Heart left ventricle (tissue), 13 donors: ENCODE measurements around the gene CCDC197.

Experiments used
- CTCF ChIP-seq, 12 donors: fragments of 200-600 bp; sonication (generic) in 4 of 12; IDR thresholded peaks; one replicate each; pipeline versions ENCODE4 v1.5.0 to v1.8.0; 2018 to 2022; ENCODE audit warnings: antibody characterized with exemption in 12 of 12, mild to moderate bottlenecking in 5 of 12
- POLR2A ChIP-seq, 2 donors: fragments of 450-650 bp; IDR thresholded peaks; one replicate each; pipeline ENCODE4 v1.6.1; 2017; ENCODE audit warnings: antibody characterized with exemption in 2 of 2, mild to moderate bottlenecking in 2 of 2, moderate library complexity in 2 of 2
- donor health status: ischemic (EF 13 %, LVEDD 7.1; RV severe dilation, severe dysfunction).
- donor health status: DM: no; HTN: yes; CAD: no.
- donor health status: DM: no; HTN: no; CAD: no.
- donor health status: ischemic (EF 25% LVEDD 6.9; RV normal size, moderate dysfunction).
- donor health status: ischemic (EF 25% LVEDD 5.7; RV mildly dilated, moderate dysfunction).
- donor health status: ischemic (EF 35%, LVEDD 5.7; RV mildly dilated, moderate dysfunction).
- donor health status: nonischemic (EF 11% LVEDD 7.7; RV severe dilation, severe dysfunction).
- donor health status: DM: yes; HTN: yes; CAD: no.
- donor health status: PGD.
- donor health status: ischemic (EF 29% LVEDD 5.4; RV normal size, mild dysfunction).
- donor health status: nonischemic (EF 23%, LVEDD 6.1; RV moderate dilation, normal function).

GRCh38 chr14:94052662-94053061, 55.6 kb downstream of the CCDC197 start:
- TF ChIP-seq POLR2A (IDR thresholded peaks at IDR 0.05) (no peak), CTCF (IDR thresholded peaks at IDR 0.05) (no peak)
